HEK293T (cell line): ENCODE measurements around the gene VWA8.

Experiments
- BHLHE40 ChIP-seq: fragments of 450-650 bp; IDR thresholded peaks from 2 replicates; pipeline ENCODE4 v1.6.1; 2016; ENCODE audit warnings: mild to moderate bottlenecking, moderate library complexity, borderline replicate concordance
- ELF4 ChIP-seq: fragments of 450-650 bp; IDR thresholded peaks from 2 replicates; pipeline ENCODE4 v1.6.1; 2017; ENCODE audit warnings: antibody characterized with exemption
- FOXK2 ChIP-seq: fragments of 450-650 bp; IDR thresholded peaks from 2 replicates; pipeline ENCODE4 v1.6.1; 2016; ENCODE audit warnings: mild to moderate bottlenecking
- FOXM1 ChIP-seq: fragments of 450-650 bp; IDR thresholded peaks from 2 replicates; pipeline ENCODE4 v1.6.1; 2017; ENCODE audit warnings: mild to moderate bottlenecking, borderline replicate concordance
- HDGF ChIP-seq: fragments of 450-650 bp; IDR thresholded peaks from 2 replicates; pipeline ENCODE4 v1.6.1; 2017; ENCODE audit warnings: antibody characterized with exemption, borderline replicate concordance
- NFRKB ChIP-seq: fragments of 450-650 bp; IDR thresholded peaks from 2 replicates; pipeline ENCODE4 v1.6.1; 2016; ENCODE audit warnings: mild to moderate bottlenecking, moderate library complexity
- SP1 ChIP-seq: fragments of 450-650 bp; IDR thresholded peaks from 2 replicates; pipeline ENCODE4 v1.6.1; 2017
- SUZ12 ChIP-seq: fragments of 450-650 bp; IDR thresholded peaks from 2 replicates; pipeline ENCODE4 v1.6.1; 2016; ENCODE audit warnings: mild to moderate bottlenecking
- TARDBP ChIP-seq: fragments of 450-650 bp; IDR thresholded peaks from 2 replicates; pipeline ENCODE4 v1.6.1; 2016

DNA sequence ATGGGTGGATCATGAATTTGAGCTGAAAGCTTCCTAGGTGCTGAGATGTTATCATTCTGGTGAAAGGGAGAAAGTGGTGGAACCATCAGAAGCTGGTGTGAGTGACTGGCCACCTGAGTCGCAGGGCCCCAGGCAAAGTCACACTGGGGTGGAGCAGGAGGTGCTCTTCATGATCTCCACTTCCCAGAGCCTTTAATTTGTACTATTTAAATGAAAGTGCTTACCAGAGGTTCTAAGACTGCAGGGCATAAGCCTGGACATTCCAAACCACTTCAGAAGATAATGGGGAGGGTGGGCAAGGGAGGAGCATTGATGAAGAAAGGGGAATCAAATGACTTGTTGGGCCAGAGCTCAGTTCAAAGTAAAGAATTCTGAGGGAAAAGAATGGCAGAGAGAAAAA is 347.4 kb downstream of the VWA8 start:
- TF ChIP-seq FOXM1 = no peak
- TF ChIP-seq SP1 = no peak
- no peak for TF ChIP-seq FOXK2
- TF ChIP-seq ELF4 = no peak
- TF ChIP-seq TARDBP = no peak
- TF ChIP-seq BHLHE40 = no peak
- TF ChIP-seq HDGF = no peak
- TF ChIP-seq SUZ12 = no peak
- TF ChIP-seq NFRKB = no peak
